HG02763 (cell line): ENCODE measurements around the gene BRIP1.
"Not testable (repeated sequence)": the region's sequence is repeated elsewhere in the genome, so short reads cannot be mapped to it uniquely, and the experiment has no call there.

Experiments
- ATAC-seq: cut with Tn5 transposase; IDR thresholded peaks from one replicate; pipeline ENCODE4 v1.9.1; 2021; ENCODE audit warnings: mild to moderate bottlenecking, moderate library complexity; ENCODE audit not compliant: unreplicated experiment

The BRIP1 gene

GRCh38 chr17:61862975-61863800 lies at the start of gene BRIP1:
Gene BRIP1 (minus strand): TSS chr17:61863528. CDS start chr17:61861539, 1,989 bp downstream.
- peak; percentile 93 for ATAC-seq

GRCh38 chr17:61908292-61909037 lies 45.1 kb upstream of the BRIP1 start:
- no peak for ATAC-seq

DNA sequence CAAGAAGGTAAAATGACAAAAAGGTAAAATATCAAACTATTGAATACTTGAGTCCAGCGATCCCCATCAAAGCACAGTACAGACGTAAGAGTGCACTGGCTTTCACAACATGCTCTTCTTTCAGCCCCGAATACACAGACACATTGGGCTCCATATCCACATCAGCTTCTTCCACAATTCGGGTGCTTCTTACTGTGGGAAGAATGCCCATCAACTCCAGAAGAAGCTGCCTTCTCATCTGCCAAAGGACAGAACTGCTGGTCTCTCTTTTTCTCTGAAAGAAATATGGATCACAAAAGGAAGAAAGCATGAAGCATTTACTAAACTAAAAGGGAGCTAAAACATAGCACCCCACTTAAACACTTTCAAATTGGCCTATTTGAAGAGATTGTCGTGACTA lies 44.0 kb upstream of the BRIP1 start:
- no peak for ATAC-seq

- peak; percentile 60 for ATAC-seq
Measured at GRCh38 chr17:61904094-61904710, 40.9 kb upstream of the BRIP1 start.

DNA sequence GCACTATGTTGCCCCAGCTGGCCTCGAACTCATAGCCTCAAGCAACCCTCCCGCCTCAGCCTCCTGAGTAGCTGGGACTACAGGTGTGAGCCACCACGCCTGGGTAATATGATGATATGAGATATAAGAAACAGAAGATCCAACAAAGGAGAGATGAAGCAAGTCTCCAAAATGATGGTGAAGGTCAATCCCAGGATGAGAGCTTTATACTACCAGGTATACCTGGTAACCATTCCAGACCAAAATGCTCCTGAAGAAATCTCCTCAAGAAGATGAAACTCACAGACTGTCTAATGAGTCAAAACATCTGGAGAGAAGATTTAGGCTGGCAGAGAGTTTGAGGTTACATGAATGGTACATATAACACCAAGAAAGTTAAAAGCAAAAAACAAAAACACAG lies 39.9 kb upstream of the BRIP1 start:
- ATAC-seq: no peak

- no peak for ATAC-seq
Measured at GRCh38 chr17:61897548-61898180, 34.3 kb upstream of the BRIP1 start.

- no peak for ATAC-seq
Measured at GRCh38 chr17:61895391-61895790, 32.1 kb upstream of the BRIP1 start.

DNA sequence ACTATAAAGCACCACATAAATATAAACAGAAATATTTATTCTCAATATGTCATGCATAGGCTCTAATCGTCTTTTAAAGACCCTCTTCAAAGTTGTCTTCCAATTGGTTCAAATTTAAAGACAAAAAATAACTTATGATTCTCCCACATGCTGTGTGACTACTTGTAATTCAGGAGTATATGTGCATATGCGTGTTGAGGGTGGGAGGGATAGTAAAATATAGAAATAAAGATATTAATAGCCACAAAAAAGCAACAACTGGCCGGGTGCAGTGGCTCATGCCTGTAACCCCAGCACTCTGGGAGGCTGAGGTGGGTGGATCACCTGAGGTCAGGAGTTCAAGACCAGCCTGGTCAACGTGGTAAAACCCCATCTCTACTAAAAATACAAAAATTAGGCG lies 31.0 kb upstream of the BRIP1 start:
- ATAC-seq: not testable (repeated sequence)

DNA sequence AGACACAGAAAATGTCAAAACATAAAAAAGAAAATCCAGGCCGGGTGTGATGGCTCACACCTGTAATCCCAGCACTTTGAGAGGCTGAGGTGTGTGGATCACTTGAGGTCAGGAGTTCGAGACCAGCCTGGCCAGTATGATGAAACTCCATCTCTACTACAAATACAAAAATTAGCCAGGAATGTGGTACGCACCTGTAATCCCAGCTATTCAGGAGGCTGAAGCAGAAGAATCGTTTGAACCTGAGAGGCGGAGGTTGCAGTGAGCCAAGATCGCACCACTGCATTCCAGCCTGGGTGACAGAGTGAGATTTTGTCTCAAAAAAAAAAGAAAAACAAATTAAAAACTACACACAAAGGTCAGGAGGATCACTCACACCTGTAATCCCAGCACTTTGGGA lies 24.4 kb upstream of the BRIP1 start:
- not testable (repeated sequence) for ATAC-seq

DNA sequence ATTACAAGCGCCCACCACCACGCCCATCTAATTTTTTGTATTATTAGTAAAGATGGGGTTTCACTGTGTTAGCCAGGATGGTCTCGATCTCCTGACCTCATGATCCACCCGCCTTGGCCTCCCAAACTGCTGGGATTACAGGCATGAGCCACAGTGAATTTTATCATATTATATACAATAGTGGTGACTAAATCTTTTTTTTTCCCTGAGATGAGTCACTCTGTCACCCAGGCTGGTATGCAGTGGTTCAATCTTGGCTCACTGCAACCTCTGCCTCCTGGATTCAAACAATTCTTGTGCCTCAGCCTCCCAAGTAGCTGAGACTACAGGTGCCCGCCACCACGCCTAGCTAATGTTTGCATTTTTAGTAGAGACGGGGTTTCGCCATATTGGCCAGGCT lies 22.5 kb upstream of the BRIP1 start:
- not testable (repeated sequence) for ATAC-seq

GRCh38 chr17:61884864-61885263 lies 21.5 kb upstream of the BRIP1 start:
- ATAC-seq: no peak

GRCh38 chr17:61880589-61881102 lies 17.3 kb upstream of the BRIP1 start:
- no peak for ATAC-seq

DNA sequence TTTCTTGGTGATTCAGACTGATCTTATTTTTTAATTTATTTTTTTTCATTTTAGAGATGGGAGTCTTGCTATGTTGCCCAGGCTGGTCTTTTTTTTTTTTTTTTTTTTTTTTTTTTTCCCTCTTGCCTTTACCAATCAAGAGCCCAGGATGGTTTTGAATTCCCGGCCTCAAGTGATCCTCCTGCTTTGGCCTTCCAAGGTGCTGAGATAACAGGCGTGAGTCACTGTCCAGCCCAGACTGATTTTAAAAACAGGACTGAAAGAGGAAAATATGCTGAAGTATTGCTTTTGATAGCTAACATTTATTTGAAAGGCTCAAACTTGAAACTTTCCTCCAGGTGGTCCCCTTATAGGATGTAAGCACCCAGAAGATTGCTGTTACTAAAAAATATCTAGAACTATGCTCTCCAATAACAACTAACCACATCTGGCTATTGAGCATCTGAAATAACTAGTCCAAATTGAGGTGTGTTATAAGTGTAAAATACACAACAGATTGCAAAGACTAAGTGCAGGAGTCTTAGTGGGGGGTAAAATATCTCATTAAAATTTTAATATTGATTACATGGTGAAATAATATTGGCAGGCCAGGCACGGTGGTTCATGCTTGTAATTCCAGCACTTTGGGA lies 15.8 kb upstream of the BRIP1 start:
- ATAC-seq: no peak

GRCh38 chr17:61878520-61878919 lies 15.2 kb upstream of the BRIP1 start:
- no peak for ATAC-seq

- ATAC-seq: no peak
Measured at GRCh38 chr17:61877837-61878236, 14.5 kb upstream of the BRIP1 start.

- no peak for ATAC-seq
Measured at GRCh38 chr17:61875804-61876203, 12.5 kb upstream of the BRIP1 start.

- no peak for ATAC-seq
Measured at GRCh38 chr17:61875285-61875684, 12.0 kb upstream of the BRIP1 start.

- ATAC-seq: no peak
Measured at GRCh38 chr17:61874075-61874474, 10.7 kb upstream of the BRIP1 start.

GRCh38 chr17:61872099-61872498 lies 8.8 kb upstream of the BRIP1 start:
- ATAC-seq: no peak

DNA sequence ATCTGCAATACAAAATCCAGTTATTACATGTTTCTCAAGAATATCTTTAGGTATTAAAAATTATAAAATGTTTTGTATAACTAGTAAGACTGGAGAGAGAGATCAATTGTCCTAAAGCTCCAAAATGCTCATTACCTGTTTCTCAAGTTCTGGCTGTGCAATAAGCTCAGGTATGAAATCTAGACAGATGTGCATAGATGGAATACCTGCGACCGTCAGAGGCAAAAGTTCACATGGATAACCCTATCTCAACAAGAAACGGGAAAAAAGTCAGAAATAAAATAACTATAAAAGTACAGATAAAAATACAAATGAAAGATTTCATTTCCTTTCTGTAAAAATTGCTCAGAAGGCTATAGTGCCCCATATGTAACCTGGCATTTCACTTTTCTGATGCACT lies 5.8 kb upstream of the BRIP1 start:
- no peak for ATAC-seq

DNA sequence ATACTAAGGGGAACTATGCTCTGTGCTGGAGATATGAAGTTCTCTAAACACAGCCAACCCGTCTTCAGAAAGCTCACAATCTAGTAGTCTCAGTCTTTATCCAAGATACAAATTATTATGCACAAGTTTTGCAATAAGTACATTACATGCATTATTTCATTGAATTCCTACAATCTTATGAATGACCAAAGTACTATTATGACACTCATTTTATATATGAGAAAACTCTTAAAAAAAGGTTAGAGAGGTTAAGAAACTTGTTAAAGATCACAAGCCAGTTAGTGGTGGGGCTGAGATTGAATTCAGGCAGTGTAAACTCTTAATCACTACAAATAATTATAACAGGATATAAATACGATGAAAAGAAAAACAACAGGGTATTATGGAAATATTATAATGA lies 4.7 kb upstream of the BRIP1 start:
- no peak for ATAC-seq
